Liver (tissue), 9 donors: ENCODE measurements around the gene TRAPPC8. TPM values are rescaled to one million over a fixed set of nuclear protein-coding genes. Genes with fewer than 3 reads are reported as not detected.

Experiments
- DNase-seq: peaks from one replicate; pipeline ENCODE4 v3.0.0-alpha.2; 2017; ENCODE audit warnings: low spot score
- H3K27ac ChIP-seq, 2 donors: one replicate each; pipeline ENCODE4 v1.7.0; 2013; ENCODE audit warnings: inconsistent platforms in 2 of 2, low read length in 2 of 2, control low read depth in 1 of 2, low read depth in 1 of 2, mild to moderate bottlenecking in 1 of 2
- H3K27me3 ChIP-seq, 4 donors: one replicate each; pipeline versions ENCODE4 v1.6.1 to v1.7.0; 2013; ENCODE audit warnings: low read length in 3 of 4, inconsistent platforms in 1 of 4, mild to moderate bottlenecking in 1 of 4, moderate library complexity in 1 of 4; ENCODE audit not compliant: control insufficient read depth in 4 of 4, insufficient read depth in 4 of 4
- H3K36me3 ChIP-seq, 4 donors: one replicate each; pipeline versions ENCODE4 v1.6.1 to v1.7.0; 2013; ENCODE audit warnings: low read length in 3 of 4, mild to moderate bottlenecking in 3 of 4, low read depth in 1 of 4, moderate library complexity in 1 of 4; ENCODE audit not compliant: control insufficient read depth in 4 of 4, insufficient read depth in 3 of 4
- H3K4me1 ChIP-seq, 4 donors: one replicate each; pipeline versions ENCODE4 v1.6.1 to v1.7.0; 2013; ENCODE audit warnings: low read length in 3 of 4, mild to moderate bottlenecking in 3 of 4, moderate library complexity in 1 of 4; ENCODE audit not compliant: control insufficient read depth in 4 of 4, insufficient read depth in 4 of 4
- H3K4me3 ChIP-seq, 3 donors: one replicate each; pipeline versions ENCODE4 v1.6.1 to v1.7.0; 2013; ENCODE audit warnings: low read length in 3 of 3, control low read depth in 1 of 3, low read depth in 1 of 3, mild to moderate bottlenecking in 1 of 3
- H3K9ac ChIP-seq, 2 donors: one replicate each; pipeline ENCODE4 v1.7.0; 2013; ENCODE audit warnings: low read length in 2 of 2, mild to moderate bottlenecking in 2 of 2, moderate library complexity in 2 of 2, control low read depth in 1 of 2, low read depth in 1 of 2
- H3K9me3 ChIP-seq, 4 donors: one replicate each; pipeline versions ENCODE4 v1.6.1 to v1.7.0; 2013; ENCODE audit warnings: low read length in 3 of 4; ENCODE audit not compliant: control insufficient read depth in 4 of 4
- CTCF ChIP-seq: fragments of 150-350 bp; IDR thresholded peaks from 2 replicates; pipeline ENCODE4 v1.5.1; 2017; ENCODE audit warnings: improper control_type of control experiment, low read depth, low read length; ENCODE audit not compliant: missing input control
- EGR1 ChIP-seq, 2 donors: IDR thresholded peaks; 2 replicates each; pipeline ENCODE4 v1.6.1; 2016 to 2018; ENCODE audit warnings: antibody characterized with exemption in 2 of 2, low read depth in 2 of 2
- FOXA2 ChIP-seq: IDR thresholded peaks from 2 replicates; pipeline ENCODE4 v1.6.1; 2016; ENCODE audit warnings: antibody characterized with exemption
- GABPA ChIP-seq, 2 donors: IDR thresholded peaks in 1 of 2; conservative IDR thresholded peaks in 1 of 2; 2 replicates each; pipeline ENCODE4 v1.6.1; 2016; ENCODE audit warnings: antibody characterized with exemption in 2 of 2, mild to moderate bottlenecking in 1 of 2, moderate library complexity in 1 of 2
- HNF4A ChIP-seq, 2 donors: conservative IDR thresholded peaks; 2 replicates each; pipeline ENCODE4 v1.6.1; 2016; ENCODE audit warnings: antibody characterized with exemption in 2 of 2, mild to moderate bottlenecking in 2 of 2
- JUND ChIP-seq, 2 donors: IDR thresholded peaks; 2 replicates each; pipeline ENCODE4 v1.6.1; 2016; ENCODE audit warnings: antibody characterized with exemption in 2 of 2
- MAX ChIP-seq: IDR thresholded peaks from 2 replicates; pipeline ENCODE4 v1.6.1; 2016; ENCODE audit warnings: antibody characterized with exemption
- RAD21 ChIP-seq, 2 donors: IDR thresholded peaks; 2 replicates each; pipeline ENCODE4 v1.6.1; 2016; ENCODE audit warnings: antibody characterized with exemption in 2 of 2, mild to moderate bottlenecking in 2 of 2
- REST ChIP-seq: IDR thresholded peaks from 2 replicates; pipeline ENCODE4 v1.6.1; 2016; ENCODE audit warnings: antibody characterized with exemption, mild to moderate bottlenecking
- RXRA ChIP-seq, 2 donors: IDR thresholded peaks; 2 replicates each; pipeline ENCODE4 v1.6.1; 2017 to 2018; ENCODE audit warnings: antibody characterized with exemption in 2 of 2, mild to moderate bottlenecking in 1 of 2
- SP1 ChIP-seq: IDR thresholded peaks from 2 replicates; pipeline ENCODE4 v1.6.1; 2018; ENCODE audit warnings: antibody characterized with exemption, mild to moderate bottlenecking
- TAF1 ChIP-seq: conservative IDR thresholded peaks from 2 replicates; pipeline ENCODE4 v1.6.1; 2016; ENCODE audit warnings: antibody characterized with exemption, mild to moderate bottlenecking
- YY1 ChIP-seq: IDR thresholded peaks from 2 replicates; pipeline ENCODE4 v1.6.1; 2016; ENCODE audit warnings: antibody characterized with exemption, mild to moderate bottlenecking
- ZBTB33 ChIP-seq: IDR thresholded peaks from 2 replicates; pipeline ENCODE4 v1.6.1; 2016; ENCODE audit warnings: antibody characterized with exemption
- WGBS: extraction: QIAGEN DNeasy Blood & Tissue Kit; methylation state at CpG from one replicate; pipeline ENCODE4 v1.1.7; 2013; 5-methylcytosine and 5-hydroxymethylcytosine counted together
- polyA plus RNA-seq, 2 donors: library from polyadenylated mRNA; stranded (reverse) in 1 of 2; unstranded in 1 of 2; fragments of 200-250 nt in 1 of 2; fragments of >200 nt in 1 of 2; fragmentation: Nextera tagmentation in 1 of 2; extraction: Ambion mirVana in 1 of 2; gene quantifications; one replicate each; pipeline versions ENCODE4 v1.2.1 to v1.2.3, GENCODE V29; 2013 to 2015
- total RNA-seq, 2 donors: library from RNA; depleted of rRNA; stranded (reverse); fragments of >200 nt; gene quantifications; one replicate each; pipeline ENCODE4 v1.2.3, GENCODE V29; 2014
- donor health status: healthy.
- donor health status: healthy.
- donor health status: healthy.
- donor health status: healthy.
- donor health status: healthy.

TRAPPC8 gene
- total and polyA plus RNA-seq, 4 donors: 12.2 to 46.1 (median 29.5) TPM

GRCh38 chr18:31819925-31820229 lies 123.1 kb downstream of the TRAPPC8 start:
- Histone ChIP-seq H3K9me3 (no peaks in the 10 kb centered on the region), H3K27me3 (no peaks in the 10 kb centered on the region), H3K4me3 (no peak overlapping the region), H3K4me1 (peaks cover 0 to 2% (median under 1%) of the 10 kb centered on the region in 4 donors), H3K27ac (no peak overlapping the region), H3K9ac (no peak overlapping the region), H3K36me3 (no peaks in the 10 kb centered on the region)
- WGBS: 86% methylated on average over 1 of the region's 1 CpG
- TF ChIP-seq SP1 (no peak), MAX (no peak), EGR1 (IDR thresholded peaks at IDR 0.05; ENCODE audit: low read depth in 2 of 2) (no peak), JUND (IDR thresholded peaks at IDR 0.05) (no peak), TAF1 (no peak), ZBTB33 (no peak), REST (no peak), GABPA (IDR thresholded peaks at IDR 0.05 in 1 of 2, conservative IDR thresholded peaks at IDR 0.05 in 1 of 2) (no peak), RAD21 (IDR thresholded peaks at IDR 0.05) (no peak), YY1 (no peak)
- no peak for DNase-seq

- Histone ChIP-seq H3K27me3 (no peaks in the 10 kb centered on the region), H3K4me1 (peaks cover 0 to 2% (median 0%) of the 10 kb centered on the region in 4 donors), H3K9ac (no peak overlapping the region), H3K27ac (no peak overlapping the region), H3K4me3 (no peak overlapping the region), H3K9me3 (no peaks in the 10 kb centered on the region), H3K36me3 (no peaks in the 10 kb centered on the region)
- WGBS: 68% methylated on average over 11 of the region's 11 CpGs
- TF ChIP-seq RAD21 (IDR thresholded peaks at IDR 0.05): peak; percentile 93 to 96
- no peak for TF ChIP-seq MAX
- peak; percentile 28 to 54 for TF ChIP-seq RXRA (IDR thresholded peaks at IDR 0.05)
- peak; percentile 31 to 33 for TF ChIP-seq HNF4A (conservative IDR thresholded peaks at IDR 0.05)
- no peak for TF ChIP-seq FOXA2
- peak; percentile 76 for TF ChIP-seq CTCF
- TF ChIP-seq SP1: peak; percentile 8
- TF ChIP-seq REST: no peak
- no peak for TF ChIP-seq TAF1
- TF ChIP-seq JUND (IDR thresholded peaks at IDR 0.05): no peak
- DNase-seq: no peak
Observed at GRCh38 chr18:31819106-31819924, 123.6 kb downstream of the TRAPPC8 start.
